Thoracic aorta endothelial cell (primary cell): ENCODE measurements around the gene PRKAR2A. TPM values are rescaled to one million over a fixed set of nuclear protein-coding genes. Genes with fewer than 3 reads are reported as not detected.

Experiments used
- total RNA-seq: library from RNA; depleted of rRNA; stranded (reverse); fragments of >200 nt; gene quantifications from 2 replicates; pipeline ENCODE4 v1.2.3, GENCODE V29; 2012

PRKAR2A gene
- total RNA-seq: 89.0 and 89.9 TPM in 2 replicates

DNA sequence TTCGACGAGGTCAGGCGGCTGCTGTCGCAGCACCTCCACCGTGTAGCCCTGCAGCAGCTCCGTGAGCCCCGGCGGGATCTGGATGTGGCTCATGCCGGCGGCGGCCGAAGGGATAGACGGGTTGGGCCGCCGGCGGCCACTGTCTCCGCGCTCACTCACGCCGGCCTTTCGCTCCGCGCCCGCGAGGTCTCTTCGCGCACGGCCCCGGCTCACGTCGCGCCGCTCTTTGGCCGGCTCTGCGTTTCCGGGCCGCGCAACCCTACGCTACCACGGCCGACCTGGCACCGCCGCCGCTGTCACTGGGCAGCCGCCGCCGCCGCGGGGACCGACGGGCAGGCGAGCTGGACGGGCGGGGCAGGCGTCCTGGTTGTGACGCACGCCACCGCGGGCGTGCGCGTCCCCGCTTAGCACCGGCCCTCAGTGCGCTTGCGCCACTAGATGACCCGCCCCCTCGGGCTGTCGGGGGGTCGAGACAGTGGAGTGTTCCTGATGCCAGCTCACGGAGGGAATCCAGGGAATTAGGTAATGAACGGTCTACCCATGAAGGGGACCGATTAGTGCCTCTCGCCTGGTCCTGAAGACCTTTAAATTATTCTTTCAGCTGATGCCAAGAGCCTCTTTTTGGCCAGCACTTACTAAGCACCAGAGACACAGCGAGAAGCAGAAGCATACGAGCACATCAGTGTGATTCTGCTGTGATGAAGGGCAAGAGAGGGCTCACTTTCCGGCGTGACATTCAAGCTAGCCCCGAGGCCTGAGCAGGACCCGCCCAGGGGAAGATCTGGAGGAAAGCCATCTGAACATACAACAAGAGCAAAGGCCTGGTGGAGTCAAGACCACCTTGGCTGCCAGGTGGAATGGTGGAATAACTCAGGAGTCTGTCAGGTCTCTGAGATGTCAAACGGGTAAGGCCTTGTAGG is at the start of gene PRKAR2A:
TSS of gene PRKAR2A (minus strand) at position 371 of the 920 bp plus-strand sequence. CDS start at position 93, 278 bp downstream.

DNA sequence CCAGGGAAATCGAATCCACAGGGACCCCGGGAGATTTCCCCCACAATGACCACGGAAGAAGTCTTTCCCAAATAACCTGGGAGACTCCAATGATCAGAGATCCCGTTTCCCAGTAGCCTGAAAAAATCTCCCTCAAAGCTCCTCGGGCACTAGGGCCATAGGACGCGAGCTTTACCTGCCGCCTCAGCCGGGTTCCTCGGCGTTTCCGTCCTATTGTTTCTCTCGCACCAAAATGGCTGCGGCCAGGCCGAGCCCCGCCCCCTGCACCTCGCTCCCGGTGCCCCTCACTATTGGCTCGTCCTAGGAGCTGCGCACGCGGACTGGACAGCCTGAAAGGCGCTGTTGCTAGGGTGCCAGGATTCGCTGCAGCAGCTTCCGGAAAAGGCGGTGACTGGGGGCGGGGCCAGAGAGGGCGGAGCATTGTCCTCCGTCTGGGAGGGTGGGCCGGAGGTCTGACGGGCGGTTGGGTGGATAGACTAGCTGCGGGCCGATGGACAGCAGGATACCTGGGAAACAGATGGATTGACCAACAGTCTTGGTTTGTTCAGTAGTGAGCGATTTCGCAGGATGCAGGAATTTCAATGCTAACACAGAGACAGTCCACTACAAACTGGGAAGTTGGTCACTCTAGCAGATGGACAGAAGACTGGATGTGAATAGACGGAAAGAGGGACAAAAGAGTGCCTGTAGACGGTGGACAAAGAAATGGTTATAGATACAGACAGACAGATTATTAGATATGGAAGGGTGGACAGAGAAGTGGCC is 130.5 kb downstream of the PRKAR2A start, which contains the start of gene IP6K2:
TSS of gene IP6K2 (minus strand) at position 240 of the 765 bp plus-strand sequence. CDS start 21,930 bp downstream, outside the sequence.

Other genes with a start within 250 kb of the PRKAR2A start
- gene UQCRC1, start 238.2 kb downstream of the PRKAR2A start, total RNA-seq: 276 and 300 TPM in 2 replicates
- gene TMEM89, start 226.1 kb downstream of the PRKAR2A start, total RNA-seq: not detected in 2 replicates
- gene SLC26A6, start 212.4 kb downstream of the PRKAR2A start, total RNA-seq: 15.3 and 21.5 TPM in 2 replicates
- 0.27 and 0.29 TPM in 2 replicates for gene CELSR3, start 185.0 kb downstream of the PRKAR2A start, total RNA-seq
- gene NCKIPSD, start 162.0 kb downstream of the PRKAR2A start, total RNA-seq: 10.9 and 11.0 TPM in 2 replicates
- gene IP6K2, start 130.7 kb downstream of the PRKAR2A start, total RNA-seq: 47.9 and 57.8 TPM in 2 replicates
- gene SLC25A20, start 51.0 kb upstream of the PRKAR2A start, total RNA-seq: 15.4 and 18.4 TPM in 2 replicates
- gene ARIH2, start 71.0 kb upstream of the PRKAR2A start, total RNA-seq: 66.9 and 69.7 TPM in 2 replicates
- 14.3 and 16.8 TPM in 2 replicates for gene P4HTM, start 142.4 kb upstream of the PRKAR2A start, total RNA-seq
- 80.6 and 126 TPM in 2 replicates for gene WDR6, start 159.5 kb upstream of the PRKAR2A start, total RNA-seq
- 31.0 and 35.0 TPM in 2 replicates for gene DALRD3, start 170.7 kb upstream of the PRKAR2A start, total RNA-seq
- gene NDUFAF3, start 174.2 kb upstream of the PRKAR2A start, total RNA-seq: 31.5 and 32.8 TPM in 2 replicates
- 270 and 275 TPM in 2 replicates for gene IMPDH2, start 181.5 kb upstream of the PRKAR2A start, total RNA-seq
- 137 and 168 TPM in 2 replicates for gene QRICH1, start 246.2 kb upstream of the PRKAR2A start, total RNA-seq